IgD-negative memory B cell (primary cell): ENCODE results near the gene PTK7. TPM values are rescaled to one million over a fixed set of nuclear protein-coding genes. Genes with fewer than 3 reads are reported as not detected.
A peak's percentile ranks its signal among the peaks of the same experiment; 100 is the strongest.
"Not testable (repeated sequence)": the region's sequence is repeated elsewhere in the genome, so short reads cannot be mapped to it uniquely, and the experiment has no call there.

Source experiments
- H3K27ac Mint-ChIP-seq, 3 donors: one replicate each; pipeline ENCODE4 v1.8.0; 2020 to 2022; ENCODE audit warnings: mild to moderate bottlenecking in 3 of 3, mixed read lengths in 3 of 3, moderate library complexity in 1 of 3
- H3K27me3 Mint-ChIP-seq: one replicate; pipeline ENCODE4 v1.8.0; 2021; ENCODE audit warnings: mixed read lengths
- H3K36me3 Mint-ChIP-seq: one replicate; pipeline ENCODE4 v1.8.0; 2020; ENCODE audit warnings: mild to moderate bottlenecking, mixed read lengths
- H3K4me1 Mint-ChIP-seq, 3 donors: one replicate each; pipeline ENCODE4 v1.8.0; 2020 to 2022; ENCODE audit warnings: mixed read lengths in 3 of 3, mild to moderate bottlenecking in 1 of 3
- H3K4me3 Mint-ChIP-seq, 4 donors: one replicate each; pipeline ENCODE4 v1.8.0; 2020 to 2022; ENCODE audit warnings: mild to moderate bottlenecking in 4 of 4, mixed read lengths in 4 of 4, moderate library complexity in 3 of 4
- H3K9me3 Mint-ChIP-seq, 3 donors: one replicate each; pipeline ENCODE4 v1.8.0; 2020 to 2021; ENCODE audit warnings: mixed read lengths in 3 of 3, mild to moderate bottlenecking in 1 of 3
- polyA plus RNA-seq: library from polyadenylated mRNA; unstranded; fragments of 300-500 nt; fragmentation: Illumina TruSeq; gene quantifications from one replicate; pipeline ENCODE4 v1.2.3, GENCODE V29; 2021

The PTK7 gene
- polyA plus RNA-seq, 1 donor from 2014 or later: not detected

- H3K27me3 Mint-ChIP-seq: no peaks in the 10 kb centered on the region
- H3K27ac Mint-ChIP-seq: no peak overlapping the region
- H3K36me3 Mint-ChIP-seq: no peaks in the 10 kb centered on the region
- H3K4me1 Mint-ChIP-seq: peaks cover 24 to 30% (median 26%) of the 10 kb centered on the region in 3 donors
- H3K4me3 Mint-ChIP-seq: peak overlapping the region in 1 of 4 donors; percentile 91
- no peaks in the 10 kb centered on the region for H3K9me3 Mint-ChIP-seq
These were observed 14.3 kb upstream of the PTK7 start for GRCh38 chr6:43061861-43062260.

- Mint-ChIP-seq H3K4me1 (peaks cover 24 to 28% (median 25%) of the 10 kb centered on the region in 3 donors), H3K9me3 (no peaks in the 10 kb centered on the region), H3K27me3 (no peaks in the 10 kb centered on the region), H3K36me3 (no peaks in the 10 kb centered on the region), H3K27ac (no peak overlapping the region), H3K4me3 (peak overlapping the region in 1 of 4 donors; percentile 91)
These were observed 13.3 kb upstream of the PTK7 start for GRCh38 chr6:43062818-43063217.

GRCh38 chr6:43070028-43070632 lies 6.0 kb upstream of the PTK7 start:
- H3K27me3 Mint-ChIP-seq: peaks cover 6% of the 10 kb centered on the region
- H3K4me3 Mint-ChIP-seq: no peak overlapping the region
- H3K4me1 Mint-ChIP-seq: peaks cover 0 to 2% (median 0%) of the 10 kb centered on the region in 3 donors
- H3K36me3 Mint-ChIP-seq: peaks cover 16% of the 10 kb centered on the region
- no peak overlapping the region for H3K27ac Mint-ChIP-seq
- no peaks in the 10 kb centered on the region for H3K9me3 Mint-ChIP-seq

GRCh38 chr6:43074847-43075669 lies 1.1 kb upstream of the PTK7 start:
- Mint-ChIP-seq H3K27me3 (peaks cover 26% of the 10 kb centered on the region), H3K9me3 (no peaks in the 10 kb centered on the region), H3K27ac (no peak overlapping the region), H3K4me1 (peaks cover 0 to 4% (median 0%) of the 10 kb centered on the region in 3 donors), H3K36me3 (peaks cover 13% of the 10 kb centered on the region), H3K4me3 (peak overlapping the region in 3 of 4 donors; percentile 8 to 81 (median 26))

GRCh38 chr6:43076464-43077332 lies 584 bp downstream of the PTK7 start:
- Mint-ChIP-seq H3K27ac (no peak overlapping the region), H3K4me3 (peak overlapping the region in 3 of 4 donors; percentile 47 to 71 (median 70)), H3K27me3 (peaks cover 26% of the 10 kb centered on the region), H3K36me3 (peaks cover 13% of the 10 kb centered on the region), H3K4me1 (peaks cover 0 to 4% (median 0%) of the 10 kb centered on the region in 3 donors), H3K9me3 (no peaks in the 10 kb centered on the region)

GRCh38 chr6:43077333-43077809 lies 1.3 kb downstream of the PTK7 start:
- H3K36me3 Mint-ChIP-seq: peaks cover 12% of the 10 kb centered on the region
- H3K4me3 Mint-ChIP-seq: peak overlapping the region in 2 of 4 donors; percentile 55 to 66
- H3K27ac Mint-ChIP-seq: no peak overlapping the region
- H3K9me3 Mint-ChIP-seq: no peaks in the 10 kb centered on the region
- H3K4me1 Mint-ChIP-seq: peaks cover 0 to 4% (median 0%) of the 10 kb centered on the region in 3 donors
- peaks cover 26% of the 10 kb centered on the region for H3K27me3 Mint-ChIP-seq

GRCh38 chr6:43077981-43078511 lies 1.9 kb downstream of the PTK7 start:
- peaks cover 0 to 4% (median 0%) of the 10 kb centered on the region in 3 donors for H3K4me1 Mint-ChIP-seq
- peak overlapping the region in 2 of 4 donors; percentile 13 to 55 for H3K4me3 Mint-ChIP-seq
- H3K27me3 Mint-ChIP-seq: peaks cover 25% of the 10 kb centered on the region
- H3K9me3 Mint-ChIP-seq: no peaks in the 10 kb centered on the region
- H3K36me3 Mint-ChIP-seq: peaks cover 9% of the 10 kb centered on the region
- no peak overlapping the region for H3K27ac Mint-ChIP-seq

GRCh38 chr6:43078691-43079090 lies 2.6 kb downstream of the PTK7 start:
- H3K4me1 Mint-ChIP-seq: peaks cover 0 to 4% (median 0%) of the 10 kb centered on the region in 3 donors
- no peaks in the 10 kb centered on the region for H3K9me3 Mint-ChIP-seq
- no peak overlapping the region for H3K27ac Mint-ChIP-seq
- no peak overlapping the region for H3K4me3 Mint-ChIP-seq
- H3K27me3 Mint-ChIP-seq: peaks cover 26% of the 10 kb centered on the region
- peaks cover 3% of the 10 kb centered on the region for H3K36me3 Mint-ChIP-seq

- no peak overlapping the region for H3K4me3 Mint-ChIP-seq
- peaks cover 23% of the 10 kb centered on the region for H3K27me3 Mint-ChIP-seq
- no peaks in the 10 kb centered on the region for H3K9me3 Mint-ChIP-seq
- no peaks in the 10 kb centered on the region for H3K4me1 Mint-ChIP-seq
- no peaks in the 10 kb centered on the region for H3K36me3 Mint-ChIP-seq
- H3K27ac Mint-ChIP-seq: no peak overlapping the region
These were observed 4.9 kb downstream of the PTK7 start for GRCh38 chr6:43081043-43081442.

GRCh38 chr6:43081922-43082321 lies 5.8 kb downstream of the PTK7 start:
- H3K4me3 Mint-ChIP-seq, H3K9me3 Mint-ChIP-seq, H3K27ac Mint-ChIP-seq: not testable (repeated sequence)

GRCh38 chr6:43082806-43083655 lies 6.9 kb downstream of the PTK7 start:
- H3K4me1 Mint-ChIP-seq: peaks cover 0 to 2% (median 0%) of the 10 kb centered on the region in 3 donors
- no peaks in the 10 kb centered on the region for H3K36me3 Mint-ChIP-seq
- no peak overlapping the region for H3K27ac Mint-ChIP-seq
- no peaks in the 10 kb centered on the region for H3K9me3 Mint-ChIP-seq
- peak overlapping the region in 1 of 4 donors; percentile 12 for H3K4me3 Mint-ChIP-seq
- peaks cover 15% of the 10 kb centered on the region for H3K27me3 Mint-ChIP-seq

More at GRCh38 chr6:43081922-43082321, 5.8 kb downstream of the PTK7 start:
- H3K4me1 Mint-ChIP-seq, H3K36me3 Mint-ChIP-seq: not testable (repeated sequence)
- peaks cover 25% of the 10 kb centered on the region for H3K27me3 Mint-ChIP-seq

- Mint-ChIP-seq H3K27ac (no peak overlapping the region), H3K4me1 (peaks cover 0 to 2% (median 0%) of the 10 kb centered on the region in 3 donors), H3K36me3 (no peaks in the 10 kb centered on the region)
These were observed 10.0 kb downstream of the PTK7 start for GRCh38 chr6:43086022-43086658.

GRCh38 chr6:43088654-43089056 lies 12.5 kb downstream of the PTK7 start:
- Mint-ChIP-seq H3K27me3 (peaks cover 8% of the 10 kb centered on the region), H3K4me1 (peaks cover 0 to 4% (median 1%) of the 10 kb centered on the region in 3 donors), H3K9me3 (no peaks in the 10 kb centered on the region), H3K4me3 (no peak overlapping the region), H3K27ac (no peak overlapping the region), H3K36me3 (no peaks in the 10 kb centered on the region)

More at GRCh38 chr6:43086022-43086658, 10.0 kb downstream of the PTK7 start:
- Mint-ChIP-seq H3K27me3 (peaks cover 11% of the 10 kb centered on the region), H3K9me3 (no peaks in the 10 kb centered on the region), H3K4me3 (peak overlapping the region in 1 of 4 donors; percentile 37)
